GM20000 (cell line): ENCODE results near the gene CRIP3.

Source experiments
- DNase-seq: peaks from one replicate; pipeline ENCODE4 v3.0.0; 2012; ENCODE audit warnings: low spot score
- TF ChIP-seq, protein P1 (sequence below): IDR thresholded peaks from 2 replicates; pipeline ENCODE4 v1.5.1; 2012; ENCODE audit warnings: mild to moderate bottlenecking, control low read depth; ENCODE audit errors: extremely low read depth, missing control alignments

Gene CRIP3

GRCh38 chr6:43292763-43293318 is 15.8 kb downstream of the CRIP3 start:
- DNase-seq, result no peak
- TF ChIP-seq, protein P1, sequence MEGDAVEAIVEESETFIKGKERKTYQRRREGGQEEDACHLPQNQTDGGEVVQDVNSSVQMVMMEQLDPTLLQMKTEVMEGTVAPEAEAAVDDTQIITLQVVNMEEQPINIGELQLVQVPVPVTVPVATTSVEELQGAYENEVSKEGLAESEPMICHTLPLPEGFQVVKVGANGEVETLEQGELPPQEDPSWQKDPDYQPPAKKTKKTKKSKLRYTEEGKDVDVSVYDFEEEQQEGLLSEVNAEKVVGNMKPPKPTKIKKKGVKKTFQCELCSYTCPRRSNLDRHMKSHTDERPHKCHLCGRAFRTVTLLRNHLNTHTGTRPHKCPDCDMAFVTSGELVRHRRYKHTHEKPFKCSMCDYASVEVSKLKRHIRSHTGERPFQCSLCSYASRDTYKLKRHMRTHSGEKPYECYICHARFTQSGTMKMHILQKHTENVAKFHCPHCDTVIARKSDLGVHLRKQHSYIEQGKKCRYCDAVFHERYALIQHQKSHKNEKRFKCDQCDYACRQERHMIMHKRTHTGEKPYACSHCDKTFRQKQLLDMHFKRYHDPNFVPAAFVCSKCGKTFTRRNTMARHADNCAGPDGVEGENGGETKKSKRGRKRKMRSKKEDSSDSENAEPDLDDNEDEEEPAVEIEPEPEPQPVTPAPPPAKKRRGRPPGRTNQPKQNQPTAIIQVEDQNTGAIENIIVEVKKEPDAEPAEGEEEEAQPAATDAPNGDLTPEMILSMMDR, result no peak

DNA sequence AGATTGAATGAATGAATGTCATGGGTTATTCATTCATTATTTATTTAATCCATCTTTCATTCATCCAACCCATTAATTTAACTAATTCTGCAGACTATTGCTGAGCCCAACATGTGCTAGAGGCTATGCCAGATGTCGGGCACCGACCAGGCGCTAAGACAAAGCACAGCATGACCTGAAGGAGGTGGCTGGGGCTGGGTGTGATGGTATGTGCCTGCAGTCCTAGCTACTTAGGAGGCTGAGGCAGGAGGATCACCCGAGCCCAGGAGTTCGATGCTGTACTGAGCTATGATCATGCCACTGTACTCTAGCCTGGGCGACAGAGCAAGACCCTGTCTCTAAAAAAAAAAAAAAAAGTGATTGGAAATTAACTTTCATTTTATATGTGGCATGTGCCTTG is 16.3 kb downstream of the CRIP3 start:
- TF ChIP-seq, protein P1, result no peak
- no peak for DNase-seq

- TF ChIP-seq, protein P1, result no peak
These were observed 16.9 kb downstream of the CRIP3 start for GRCh38 chr6:43291708-43292107.

GRCh38 chr6:43290905-43291355 is 17.7 kb downstream of the CRIP3 start:
- DNase-seq, result no peak
- TF ChIP-seq, protein P1, result no peak

More at GRCh38 chr6:43291708-43292107, 16.9 kb downstream of the CRIP3 start:
- DNase-seq, result no peak

GRCh38 chr6:43290339-43290904 is 18.2 kb downstream of the CRIP3 start:
- no peak for DNase-seq
- TF ChIP-seq, protein P1, result no peak

- TF ChIP-seq, protein P1, result no peak
- no peak for DNase-seq
These were observed 20.6 kb downstream of the CRIP3 start for GRCh38 chr6:43287717-43288679.
